GM18868 (cell line): ENCODE measurements around the gene PROSER2.

ENCODE experiments used
- ATAC-seq: cut with Tn5 transposase; IDR thresholded peaks from one replicate; pipeline ENCODE4 v1.9.1; 2021; ENCODE audit warnings: mild to moderate bottlenecking, moderate library complexity; ENCODE audit not compliant: unreplicated experiment

The PROSER2 gene

DNA sequence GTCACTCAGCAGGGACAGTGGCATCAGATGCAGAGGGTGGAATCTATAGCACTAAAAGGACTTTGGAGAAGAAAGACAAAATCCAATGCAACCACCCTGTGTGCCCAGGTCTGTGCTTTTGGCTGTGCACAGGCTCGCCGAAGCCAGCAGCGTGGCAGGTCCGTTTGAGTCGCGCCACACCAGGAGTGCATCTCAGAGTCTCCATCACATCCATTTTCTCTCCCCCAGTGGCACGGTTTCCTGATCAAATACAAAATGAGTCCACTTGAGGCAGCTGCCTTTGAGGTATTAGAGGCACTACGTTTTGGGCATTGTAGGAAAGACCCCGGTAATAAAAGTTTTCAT, 23.4 kb upstream of the PROSER2 start:
- no peak for ATAC-seq

DNA sequence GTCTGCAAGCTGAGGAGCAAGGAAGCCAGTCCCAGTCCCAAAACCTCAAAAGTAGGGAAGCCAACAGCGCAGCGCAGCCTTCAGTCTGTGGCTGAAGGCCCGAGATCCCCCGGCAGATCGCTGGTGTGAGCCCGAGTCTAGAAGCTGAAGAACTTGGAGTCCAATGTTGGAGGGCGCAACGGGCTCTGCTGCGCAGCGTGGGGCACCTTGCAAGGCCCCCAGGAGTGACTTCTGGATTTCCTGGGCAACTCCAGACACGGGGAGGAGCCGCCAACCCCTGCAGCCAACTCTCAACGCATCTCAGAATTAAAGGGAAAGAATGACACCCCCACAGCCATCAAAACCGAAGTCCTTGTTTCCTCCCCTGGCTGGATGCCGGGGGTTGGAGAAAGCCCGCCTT, 18.8 kb upstream of the PROSER2 start:
- no peak for ATAC-seq

DNA sequence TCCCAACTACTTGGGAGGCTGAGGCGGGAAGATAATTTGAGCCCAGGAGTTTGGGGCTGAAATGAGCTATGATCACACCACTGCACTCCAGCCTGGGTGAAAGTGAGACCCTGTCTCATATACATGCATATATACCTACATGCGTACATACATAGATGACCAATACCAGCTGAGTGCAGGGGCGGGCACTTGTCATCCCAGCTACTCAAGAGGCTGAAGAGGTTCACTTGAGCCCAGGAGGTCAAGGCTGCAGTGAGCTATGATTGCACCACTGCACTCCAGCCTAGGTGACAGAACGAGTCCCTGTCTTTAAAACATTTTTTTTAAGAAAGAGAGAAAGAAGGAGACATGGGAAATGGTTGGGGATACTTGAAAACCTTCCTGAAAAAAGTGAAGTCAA, 17.4 kb upstream of the PROSER2 start:
- no peak for ATAC-seq

DNA sequence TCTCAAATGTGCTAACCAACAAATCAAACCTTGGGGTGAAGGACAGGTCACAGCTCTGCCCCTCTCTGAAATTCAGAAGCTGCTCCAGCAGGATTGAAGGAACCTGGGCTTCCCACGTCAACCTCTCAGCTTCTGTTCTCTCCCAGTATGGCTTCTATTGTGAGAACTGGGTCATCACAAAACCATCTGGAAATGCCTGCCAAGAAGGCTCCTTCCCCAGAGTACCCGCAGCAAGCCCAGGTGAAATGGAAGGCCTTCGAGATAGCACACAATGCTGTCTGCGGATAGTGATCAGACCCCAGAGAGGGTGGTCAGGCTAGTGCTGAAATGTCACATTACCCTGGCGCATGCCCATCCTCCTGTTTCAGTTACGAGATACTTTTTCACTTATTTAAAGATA, 16.4 kb upstream of the PROSER2 start:
- no peak for ATAC-seq

DNA sequence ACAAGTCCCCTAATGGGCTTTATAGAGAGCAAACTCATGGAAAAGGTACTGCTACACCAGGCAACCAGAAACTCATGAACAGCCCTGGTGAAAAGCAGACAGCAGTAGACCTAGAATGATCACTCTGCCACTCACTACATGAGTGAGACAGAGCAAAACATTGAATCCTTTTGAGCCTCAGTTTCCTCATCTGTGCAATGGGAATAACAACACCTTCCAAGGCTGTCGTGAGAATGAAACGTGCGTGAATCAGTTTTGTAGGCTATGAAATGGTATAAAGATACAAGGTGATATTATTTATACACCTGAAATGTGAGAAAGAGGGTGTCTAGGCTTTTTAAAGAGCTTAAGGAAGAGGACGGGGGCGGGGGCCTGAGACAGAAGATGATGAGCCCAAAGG, 14.3 kb upstream of the PROSER2 start:
- no peak for ATAC-seq

DNA sequence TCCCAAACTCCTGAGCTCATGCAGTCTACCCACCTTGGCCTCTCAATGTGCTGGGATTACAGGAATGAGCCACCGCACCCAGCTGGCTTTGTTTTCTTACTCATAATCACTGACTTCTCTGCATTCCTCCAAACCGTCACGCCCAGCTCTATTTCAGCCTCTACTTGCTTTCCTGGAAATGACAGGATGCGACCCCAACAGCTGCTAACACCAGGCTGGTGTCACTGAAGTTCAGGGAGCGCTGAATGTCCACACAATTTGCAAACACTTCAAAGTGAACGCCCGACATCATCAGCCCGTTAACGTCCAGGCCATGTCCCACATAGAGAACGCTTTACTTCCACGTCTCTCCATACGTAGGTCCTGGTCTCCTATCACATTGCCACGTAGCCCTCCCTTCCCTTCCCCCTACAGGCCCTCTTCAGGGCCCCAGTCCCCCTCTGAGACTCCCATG, 12.8 kb upstream of the PROSER2 start:
- no peak for ATAC-seq

DNA sequence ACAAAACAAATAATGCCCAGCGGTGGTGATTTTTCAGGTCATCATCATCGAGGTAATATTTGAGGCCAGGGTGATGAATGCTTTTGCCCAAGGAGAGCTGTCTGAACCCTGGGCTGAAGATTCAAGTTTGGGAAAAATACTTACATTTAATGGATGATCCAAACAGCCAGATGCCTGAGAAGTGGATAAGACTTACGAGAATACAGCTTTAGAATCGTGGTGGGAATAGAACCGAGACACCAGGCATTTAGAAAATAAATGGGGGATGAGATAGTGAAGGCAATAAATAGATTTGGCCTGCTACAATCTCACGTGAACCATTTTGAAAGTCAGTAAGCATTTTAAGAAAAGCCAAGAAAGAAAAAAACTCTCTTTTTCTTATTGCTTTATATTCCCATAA, 12.2 kb upstream of the PROSER2 start:
- ATAC-seq, result no peak

DNA sequence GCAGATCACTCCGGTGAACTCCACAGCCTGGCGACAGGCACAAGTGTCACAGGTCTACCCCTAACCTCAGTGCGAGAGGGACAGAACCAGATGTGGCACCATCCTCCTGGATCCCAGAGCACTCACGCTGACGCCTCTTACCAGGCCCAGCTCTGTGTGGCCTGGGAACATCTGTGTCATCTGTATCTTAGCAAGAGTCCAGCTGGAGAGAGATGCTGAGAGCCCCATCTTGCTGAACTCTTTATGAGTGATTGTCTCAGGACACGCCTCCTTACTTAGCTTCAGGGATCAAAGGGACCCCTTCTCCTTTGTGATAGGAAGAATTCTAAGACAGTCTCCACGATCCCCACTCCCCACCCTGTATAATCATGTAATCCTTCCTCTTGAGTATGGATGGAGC, 10.0 kb upstream of the PROSER2 start:
- ATAC-seq, result no peak

DNA sequence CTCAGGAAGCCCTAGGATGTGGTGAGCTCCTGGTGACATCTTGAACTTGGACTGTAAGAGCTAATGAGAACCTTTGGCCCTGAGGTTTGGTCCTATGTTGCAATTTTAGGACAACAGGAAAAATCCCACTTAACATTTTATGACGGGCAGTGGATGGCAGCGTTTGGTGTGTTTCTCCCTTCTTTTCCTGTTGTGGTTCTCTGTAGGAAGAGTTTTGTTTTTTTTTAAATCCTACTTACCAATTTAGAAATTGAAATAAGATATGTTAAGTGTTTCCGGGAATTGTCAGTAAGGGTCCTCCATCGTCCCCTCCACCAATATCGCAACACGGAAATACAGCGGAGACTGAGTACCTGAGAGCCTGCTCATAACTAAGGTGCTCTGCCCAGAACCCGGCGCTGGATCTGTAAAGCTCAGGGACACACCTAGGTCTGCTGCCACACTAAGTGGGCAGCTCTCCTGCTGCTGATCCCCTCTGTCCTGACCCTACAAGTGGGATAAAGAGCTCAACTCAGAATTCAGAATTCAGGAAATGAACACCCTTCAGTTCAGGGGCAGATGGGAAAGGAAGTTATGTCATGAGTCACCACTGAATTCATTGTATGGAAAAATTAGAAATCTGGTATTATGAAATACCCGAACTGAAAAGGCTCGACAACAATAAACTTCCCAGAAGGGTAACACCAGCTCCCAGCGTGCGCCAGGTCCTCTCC, 9.1 kb upstream of the PROSER2 start:
- ATAC-seq, result no peak

DNA sequence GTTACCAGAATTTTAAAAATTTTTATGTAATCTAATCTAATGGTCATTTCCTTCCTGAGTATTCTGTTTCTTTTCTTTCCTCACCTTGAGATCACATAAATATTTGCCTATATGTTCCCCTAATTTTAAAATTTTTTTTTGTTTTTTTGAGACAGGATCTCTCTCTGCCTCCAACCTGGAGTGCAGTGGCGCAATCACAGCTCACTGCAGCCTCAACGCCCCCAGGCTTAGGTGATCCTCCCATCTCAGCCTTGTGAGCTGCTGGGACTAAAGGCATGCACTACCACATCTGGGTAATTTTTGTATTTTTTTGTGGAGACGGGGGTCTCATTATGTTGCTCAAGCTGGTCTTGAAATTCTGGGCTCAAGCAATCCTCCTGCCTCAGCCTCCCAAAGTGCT, 4.1 kb upstream of the PROSER2 start:
- ATAC-seq, result no peak

DNA sequence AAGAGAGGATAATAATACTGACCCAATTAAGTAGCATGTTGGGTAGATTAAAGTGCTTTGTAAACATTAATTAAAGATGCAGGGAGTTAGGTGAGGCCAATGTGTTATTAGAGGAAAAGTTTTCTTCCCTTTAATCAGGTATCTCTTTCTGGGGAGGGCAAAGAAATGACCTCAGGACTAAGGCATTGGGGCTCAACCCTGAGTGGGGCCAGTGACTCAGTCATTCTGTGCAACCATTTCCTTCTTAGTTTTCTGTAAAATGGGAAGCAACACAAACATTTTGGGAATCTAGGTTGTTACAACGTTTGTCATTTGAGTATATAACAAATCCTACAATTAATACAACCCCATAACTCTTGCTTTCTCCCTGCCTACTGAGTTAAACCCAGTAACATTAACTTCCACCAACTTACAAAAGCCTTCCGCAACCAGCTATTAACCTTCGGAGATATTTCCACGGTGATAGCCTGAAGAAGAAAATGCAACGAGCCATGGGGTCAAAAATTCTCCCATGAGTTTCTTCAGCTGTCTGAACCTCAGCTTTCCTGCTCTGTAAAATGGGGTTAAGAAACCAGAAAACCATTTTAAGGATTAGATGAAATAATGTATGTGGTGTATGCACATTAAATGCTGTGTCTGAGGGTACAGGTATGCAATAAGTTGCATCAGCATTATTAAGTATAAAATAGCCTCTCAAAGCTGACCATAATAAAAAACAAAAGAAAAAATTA, 965 bp upstream of the PROSER2 start:
- no peak for ATAC-seq

DNA sequence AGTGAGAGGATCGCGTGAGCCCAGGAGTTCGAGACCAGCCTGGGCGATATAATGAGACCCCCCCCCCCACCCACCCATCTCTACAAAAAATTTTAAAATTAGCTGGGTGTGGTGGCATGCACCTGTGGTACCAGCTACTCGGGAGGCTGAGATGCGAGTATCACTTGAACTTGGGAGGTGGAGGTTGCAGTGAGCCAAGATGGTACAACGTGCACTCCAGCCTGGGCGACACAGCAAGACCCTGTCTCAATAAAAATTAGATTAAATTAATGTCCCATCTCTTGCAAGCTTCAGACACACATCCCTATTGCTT, 391 bp upstream of the PROSER2 start:
- ATAC-seq, result no peak

DNA sequence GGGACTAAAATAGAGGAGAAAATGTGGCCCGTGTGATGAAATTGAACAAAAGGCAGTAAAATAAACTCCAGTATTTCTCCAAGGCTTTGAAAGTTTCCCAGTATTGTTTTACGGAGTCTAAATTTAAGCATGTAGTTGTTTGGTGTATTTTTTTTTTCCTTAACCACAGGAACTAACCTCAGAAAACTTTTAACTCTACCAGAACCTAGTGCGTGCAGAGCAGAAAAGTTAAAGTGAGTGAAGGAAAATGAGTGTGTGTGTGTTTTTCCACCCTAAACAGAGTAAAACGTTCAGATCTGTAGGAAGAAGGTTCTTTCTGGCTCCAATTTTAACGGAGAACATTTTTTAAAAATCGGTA, 812 bp downstream of the PROSER2 start:
- no peak for ATAC-seq

DNA sequence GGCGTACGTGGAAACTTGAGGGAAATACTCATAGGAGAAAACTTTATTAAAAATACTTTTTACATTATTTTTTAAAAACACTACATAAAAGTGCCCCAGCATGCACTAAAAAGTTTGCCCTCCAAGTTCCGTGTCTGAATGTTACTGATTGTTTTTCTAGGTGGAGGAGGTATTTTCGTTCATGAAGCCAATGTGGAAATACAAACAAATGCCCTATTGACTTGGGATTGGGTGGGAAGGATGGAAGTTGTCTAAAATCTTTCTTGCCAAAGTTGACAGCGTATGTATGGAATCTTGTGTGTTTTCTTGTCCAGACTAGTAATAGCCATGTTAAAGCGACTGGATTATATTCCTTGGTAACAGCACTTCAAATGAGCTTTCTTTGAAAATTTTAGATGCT, 1.2 kb downstream of the PROSER2 start:
- no peak for ATAC-seq

DNA sequence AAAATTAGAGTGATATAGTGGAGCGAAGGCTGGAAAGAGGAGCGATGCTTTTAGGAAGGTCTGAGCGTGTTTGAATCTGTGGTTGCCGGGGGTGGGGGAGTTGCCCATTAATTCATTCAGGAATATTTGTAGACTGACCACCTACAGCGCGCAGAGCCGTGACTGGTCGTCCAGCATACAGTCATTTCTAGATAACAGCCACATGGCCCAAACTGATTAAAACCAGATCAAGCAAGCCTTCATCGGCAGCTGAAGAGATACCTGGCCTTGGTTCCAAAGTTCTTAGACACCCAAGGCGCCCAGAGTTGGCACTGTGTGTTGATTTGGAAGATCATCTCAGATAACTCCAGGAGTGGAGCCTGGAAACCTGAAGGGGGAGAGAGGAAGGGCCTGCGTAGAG, 1.7 kb downstream of the PROSER2 start:
- no peak for ATAC-seq

DNA sequence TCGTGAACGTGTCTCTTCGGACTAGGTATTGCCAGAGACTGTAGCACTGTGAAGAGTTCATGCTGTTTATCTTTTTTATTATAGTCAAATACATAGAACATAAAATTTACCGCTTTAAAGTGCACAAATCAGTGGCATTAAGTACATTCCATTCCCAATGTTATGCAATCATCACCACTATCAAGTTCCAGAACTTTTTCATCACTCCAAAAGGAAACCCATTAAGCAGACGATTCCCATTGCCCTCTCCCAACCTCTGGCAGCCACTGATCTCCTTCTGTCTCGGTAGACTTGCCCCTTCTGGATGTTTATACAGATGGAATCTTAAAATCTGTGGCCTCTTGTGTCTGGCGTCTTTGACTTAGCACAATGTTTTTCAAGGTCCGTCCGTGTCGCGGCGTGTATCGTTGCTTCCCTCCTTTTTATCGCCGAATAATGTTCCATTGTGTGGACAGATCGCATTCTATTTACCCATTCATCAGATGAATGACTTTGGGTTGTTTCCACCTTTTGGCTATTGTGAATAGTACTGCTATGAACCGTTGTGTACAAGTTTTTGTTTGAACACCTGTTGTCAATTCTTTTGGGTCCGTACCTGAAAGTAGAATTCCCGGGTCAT, 2.7 kb downstream of the PROSER2 start:
- no peak for ATAC-seq

DNA sequence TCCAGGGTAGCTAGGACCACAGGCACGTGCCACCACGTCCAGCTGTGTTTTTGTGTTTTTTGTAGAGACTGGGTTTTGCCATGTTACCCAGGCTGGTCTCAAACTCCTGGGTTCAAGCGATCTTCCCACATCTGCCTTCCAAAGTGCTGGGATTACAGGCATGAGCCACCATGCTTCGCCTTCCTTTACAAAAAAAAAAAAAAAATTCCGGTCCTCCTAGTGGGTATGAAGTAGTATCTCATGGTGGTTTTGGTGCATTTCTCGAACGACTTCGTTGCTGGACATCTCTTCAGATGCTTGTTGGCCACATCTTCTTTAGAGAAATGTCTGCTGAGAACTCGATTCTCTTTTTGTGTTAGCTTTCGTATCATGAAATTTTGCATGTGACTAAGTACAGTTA, 3.9 kb downstream of the PROSER2 start:
- ATAC-seq, result no peak

DNA sequence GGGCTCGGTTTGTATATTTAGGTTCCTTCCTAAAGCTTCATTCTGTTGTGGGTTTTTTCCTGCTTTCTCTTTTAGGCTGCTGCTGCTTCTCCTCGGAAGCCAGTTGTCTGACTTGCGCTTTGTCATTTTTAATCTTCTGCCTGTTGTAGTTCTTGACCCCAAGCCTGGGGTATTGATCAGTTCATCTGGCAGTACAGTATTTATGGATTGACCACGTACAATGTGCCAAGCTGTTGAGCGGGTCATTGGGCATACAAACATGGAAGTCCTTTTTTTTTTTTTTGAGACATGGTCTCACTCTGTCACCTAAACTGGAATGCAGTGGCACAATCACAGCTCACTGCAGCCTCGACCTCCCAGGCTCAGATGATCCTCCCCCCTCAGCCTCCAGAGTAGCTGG, 4.3 kb downstream of the PROSER2 start:
- ATAC-seq, result no peak

DNA sequence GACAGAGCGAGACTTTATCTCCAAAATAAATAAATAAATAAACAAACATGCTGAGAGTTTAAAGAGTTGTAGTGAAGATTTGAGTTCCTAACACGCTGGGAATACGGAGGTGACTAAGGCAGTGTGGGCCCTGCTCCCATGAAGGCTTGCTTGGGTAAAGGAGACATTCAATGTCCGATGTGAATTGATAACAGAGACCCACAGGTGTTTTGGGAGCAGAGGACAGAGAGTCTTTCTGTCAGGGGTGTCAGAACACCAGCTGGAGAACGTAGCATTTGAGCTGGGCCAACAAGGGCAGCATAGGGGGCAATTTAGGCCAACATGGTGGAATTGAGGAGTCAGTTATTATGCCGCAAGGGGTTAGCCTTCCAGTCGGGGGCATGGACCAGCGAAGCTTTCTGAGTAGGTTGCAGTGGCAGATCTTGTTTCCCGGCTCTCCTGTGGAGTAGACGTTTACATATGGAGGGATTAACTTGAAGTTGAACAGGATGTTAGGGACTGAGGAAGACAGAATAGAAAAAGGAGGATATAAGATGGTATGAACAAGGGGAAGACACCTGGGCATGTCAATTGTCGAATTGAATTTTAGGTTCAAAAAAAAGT, 5.6 kb downstream of the PROSER2 start:
- no peak for ATAC-seq

DNA sequence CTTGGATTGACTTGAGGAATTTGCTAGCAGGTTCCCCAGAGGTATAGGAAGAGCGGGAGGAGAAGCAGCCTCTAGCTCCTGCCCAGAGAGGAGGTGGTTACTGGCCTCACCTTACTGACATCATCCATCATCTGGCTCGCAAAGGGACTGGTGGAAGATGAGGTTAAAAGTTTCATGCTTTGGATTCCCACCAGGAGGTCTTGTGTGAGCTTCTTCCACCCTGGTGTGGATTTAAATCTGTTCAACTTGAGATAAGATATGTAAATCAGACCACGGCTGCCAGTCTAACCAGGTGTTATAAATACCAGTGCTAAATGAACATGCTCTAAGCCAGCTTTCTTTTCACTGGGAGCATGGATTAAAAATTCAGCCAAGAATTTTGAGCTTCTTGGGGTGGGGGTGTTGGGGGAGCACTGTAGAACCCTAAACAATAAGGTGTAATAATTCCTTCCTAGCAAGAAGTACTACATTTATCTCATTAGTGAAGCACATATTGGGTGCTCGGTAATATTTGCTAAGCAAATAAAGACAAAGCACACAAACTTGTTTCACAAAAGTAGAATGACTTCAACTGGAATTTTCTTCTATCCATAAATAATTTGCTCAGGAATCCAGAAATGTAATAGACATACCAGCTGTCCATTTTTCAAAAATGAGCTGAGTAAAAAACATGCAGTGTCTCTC, 7.8 kb downstream of the PROSER2 start:
- ATAC-seq, result no peak

DNA sequence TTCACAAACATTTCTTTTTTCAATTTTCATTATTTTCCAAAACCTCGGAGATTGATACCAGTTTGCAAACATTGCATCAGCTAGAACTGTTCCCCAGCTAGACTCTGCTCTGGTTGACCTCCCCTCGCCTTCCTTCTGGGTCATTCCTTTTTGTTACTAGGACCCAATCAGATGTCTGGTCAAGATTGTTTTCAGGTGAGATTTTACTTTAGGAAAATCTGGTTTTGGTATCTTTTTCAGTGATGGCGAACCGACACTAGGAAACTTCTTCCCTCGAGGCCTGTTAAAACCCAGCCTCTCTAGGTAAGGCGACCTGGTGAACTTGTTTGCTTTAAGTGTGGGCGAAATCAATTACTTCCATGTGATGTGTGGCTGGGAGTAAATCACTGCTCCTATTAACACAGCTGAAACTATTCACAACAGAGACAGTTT, 8.4 kb downstream of the PROSER2 start:
- no peak for ATAC-seq

DNA sequence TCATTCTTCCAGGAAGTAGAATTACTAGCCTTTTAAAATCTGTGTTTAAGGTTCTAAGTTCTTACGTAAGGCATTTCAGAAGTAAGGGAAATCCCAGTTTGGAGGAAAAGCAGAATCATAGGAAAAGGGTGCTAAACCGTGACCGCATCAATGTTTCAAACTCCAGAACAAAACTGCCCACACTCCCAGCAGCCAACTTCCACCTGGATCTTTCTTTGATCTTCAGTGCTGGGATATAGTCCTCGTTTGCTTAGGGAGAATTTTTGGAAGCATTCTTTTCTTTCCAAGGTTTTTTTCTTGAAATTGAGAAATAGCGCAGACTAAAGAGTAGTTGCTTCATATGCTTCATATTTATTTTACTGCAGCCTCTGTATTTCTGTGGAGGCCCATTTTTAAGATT, 8.9 kb downstream of the PROSER2 start:
- no peak for ATAC-seq
